ENCODE results near the gene VPS51. TPM values are rescaled to one million over a fixed set of nuclear protein-coding genes. Genes with fewer than 3 reads are reported as not detected.
"Not testable (repeated sequence)": the region's sequence is repeated elsewhere in the genome, so short reads cannot be mapped to it uniquely, and the experiment has no call there.

VPS51 gene
- total RNA-seq, 1 experiment from 2014 or later: 89.5 TPM

DNA sequence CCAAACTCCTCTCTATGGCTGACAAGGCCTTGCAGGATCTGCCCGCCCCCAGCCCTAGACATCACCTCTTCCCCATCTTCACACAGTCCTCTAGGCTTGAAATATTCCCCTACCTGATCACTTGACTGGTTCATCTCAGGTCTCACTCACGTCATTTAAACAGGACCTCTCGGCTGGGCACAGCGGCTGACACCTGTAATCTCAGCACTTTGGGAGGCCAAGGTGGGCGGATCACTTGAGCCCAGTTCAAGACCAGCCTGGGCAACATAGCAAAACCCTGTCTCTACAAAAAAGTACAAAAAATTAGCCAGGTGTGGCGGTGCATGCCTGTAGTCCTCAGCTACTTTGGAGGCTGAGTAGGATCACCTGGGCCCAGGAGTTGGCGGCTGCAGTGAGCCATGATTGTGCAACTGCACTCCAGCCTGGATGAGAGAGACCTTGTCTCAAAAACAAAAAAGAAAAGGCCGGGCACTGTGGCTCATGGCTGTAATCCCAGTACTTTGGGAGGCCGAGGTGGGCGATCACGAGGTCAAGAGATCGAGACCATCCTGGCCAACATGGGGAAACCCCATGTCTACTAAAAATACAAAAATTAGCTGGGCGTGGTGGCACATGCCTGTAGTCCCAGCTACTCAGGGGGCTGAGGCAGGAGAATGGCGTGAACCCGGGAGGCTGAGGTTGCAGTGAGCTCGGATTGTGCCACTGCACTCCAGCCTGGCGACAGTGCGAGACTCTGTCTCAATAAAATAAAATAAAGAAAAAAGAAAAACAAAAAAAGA is 23.1 kb downstream of the VPS51 start:
- BruUV-seq (replicated peaks); H3K4me2 ChIP-seq (ENCODE audit: low read length); ATAC-seq; H3K27me3 ChIP-seq (ENCODE audit: insufficient read depth, low read length); RAD21 ChIA-PET (ENCODE audit: low non-redundant PET in 1 of 2, low total read pairs in 2 of 2, uncharacterized antibody in 2 of 2, unreplicated experiment in 2 of 2); H3K9me2 ChIP-seq (ENCODE audit: insufficient read depth); CTCF ChIA-PET; H3K9ac ChIP-seq (ENCODE audit: low read length); DNase-seq (ENCODE audit: low read depth, low spot score); H3K9me3 ChIP-seq (ENCODE audit: control insufficient read depth in 1 of 2, insufficient read depth in 1 of 2, low read depth in 1 of 2, low read length in 2 of 2); H3K4me3 ChIP-seq (replicated peaks in 1 of 2; ENCODE audit: low read depth in 1 of 2, low read length in 2 of 2); H2AFZ ChIP-seq (ENCODE audit: low read depth, low read length, poor library complexity, severe bottlenecking); H4K20me1 ChIP-seq (ENCODE audit: insufficient read depth): not testable (repeated sequence)
- peaks cover 69% of the 10 kb centered on the region for H3K79me2 ChIP-seq (ENCODE audit: insufficient read depth, low read length)
- POLR2A ChIA-PET: interaction anchor here (1.7 kb wide), 1 partner anchor 16 kb away, joined by 5 read pairs; no protein-coding TSS in a partner anchor
- H3K36me3 ChIP-seq (ENCODE audit: control insufficient read depth in 1 of 2, insufficient read depth in 2 of 2, low read length in 2 of 2): peaks cover 10 to 45% of the 10 kb centered on the region in 2 experiments
- TF ChIP-seq POLR2AphosphoS5 (IDR thresholded peaks at IDR 0.05; ENCODE audit: low read depth, low read length): peak; percentile 37; the same call in 1 of the 2 replicates
- intact Hi-C loops (cut with micrococcal nuclease): loop anchor here (5.0 to 10.0 kb wide), 3 partner anchors 107 to 332 kb away; partner anchors contain the start of genes ARL2 and ATG2A
- H3K27ac ChIP-seq (ENCODE audit: low read depth, low read length): 0 out of 2 replicates have a peak overlapping the region, but pooled peaks have one; percentile 20
- peaks cover 16 to 37% of the 10 kb centered on the region in 2 experiments; a peak in 3 of 4 replicates for H3K4me1 ChIP-seq (ENCODE audit: control insufficient read depth in 1 of 2, insufficient read depth in 2 of 2, low read length in 2 of 2)

- ATAC-seq (no peak), DNase-seq (ENCODE audit: low read depth, low spot score) (no peak)
- RAD21 ChIA-PET (ENCODE audit: low non-redundant PET in 1 of 2, low total read pairs in 2 of 2, uncharacterized antibody in 2 of 2, unreplicated experiment in 2 of 2): no interaction called here
- POLR2A ChIA-PET: no interaction called here
- H3K9me3 ChIP-seq (ENCODE audit: control insufficient read depth in 1 of 2, insufficient read depth in 1 of 2, low read depth in 1 of 2, low read length in 2 of 2): no peaks in the 10 kb centered on the region
- H3K79me2 ChIP-seq (ENCODE audit: insufficient read depth, low read length): peaks cover 74% of the 10 kb centered on the region
- H2AFZ ChIP-seq (ENCODE audit: low read depth, low read length, poor library complexity, severe bottlenecking): no peak overlapping the region
- H4K20me1 ChIP-seq (ENCODE audit: insufficient read depth): no peaks in the 10 kb centered on the region; the same call in 1 of the 2 replicates
- H3K27ac ChIP-seq (ENCODE audit: low read depth, low read length): no peak overlapping the region
- BruUV-seq (replicated peaks): no TSS peak
- no peak overlapping the region for H3K4me3 ChIP-seq (replicated peaks in 1 of 2; ENCODE audit: low read depth in 1 of 2, low read length in 2 of 2)
- H3K9ac ChIP-seq (ENCODE audit: low read length): peak overlapping the region; percentile 93; the same call in 1 of the 2 replicates
- H3K36me3 ChIP-seq (ENCODE audit: control insufficient read depth in 1 of 2, insufficient read depth in 2 of 2, low read length in 2 of 2): peaks cover 14 to 50% of the 10 kb centered on the region in 2 experiments
- intact Hi-C loops (cut with micrococcal nuclease): loop anchor here (5.0 to 10.0 kb wide), 3 partner anchors 107 to 332 kb away; partner anchors contain the start of genes ARL2 and ATG2A
- peaks cover 16 to 37% of the 10 kb centered on the region in 2 experiments; a peak in 3 of 4 replicates for H3K4me1 ChIP-seq (ENCODE audit: control insufficient read depth in 1 of 2, insufficient read depth in 2 of 2, low read length in 2 of 2)
- H3K27me3 ChIP-seq (ENCODE audit: insufficient read depth, low read length): no peaks in the 10 kb centered on the region
- no peak overlapping the region for H3K4me2 ChIP-seq (ENCODE audit: low read length)
- CTCF ChIA-PET: interaction anchor here (0.6 kb wide), 1 partner anchor 58 kb away, joined by 3 read pairs; no protein-coding TSS in a partner anchor
- TF ChIP-seq POLR2A (IDR thresholded peaks at IDR 0.05; ENCODE audit: borderline replicate concordance, extremely low read depth, insufficient read depth, insufficient read length) (no peak), ZBTB33 (IDR thresholded peaks at IDR 0.05; ENCODE audit: extremely low read depth, insufficient replicate concordance, low read length) (no peak), MAX (IDR thresholded peaks at IDR 0.05) (no peak), EZH2 (IDR thresholded peaks at IDR 0.05) (no peak), JUND (IDR thresholded peaks at IDR 0.05) (no peak), CBX3 (IDR thresholded peaks at IDR 0.05; ENCODE audit: low read depth) (no peak), ELF1 (IDR thresholded peaks at IDR 0.05; ENCODE audit: borderline replicate concordance, low read depth) (no peak), EGR1 (IDR thresholded peaks at IDR 0.05; ENCODE audit: low read depth) (no peak), YY1 (IDR thresholded peaks at IDR 0.05; ENCODE audit: extremely low read depth, insufficient replicate concordance, low read depth, low read length) (no peak), EZH2phosphoT487 (IDR thresholded peaks at IDR 0.05; ENCODE audit: borderline replicate concordance) (no peak), ZFX (IDR thresholded peaks at IDR 0.05) (no peak), CEBPB (IDR thresholded peaks at IDR 0.05; ENCODE audit: low read depth) (no peak), ZNF274 (IDR thresholded peaks at IDR 0.05; ENCODE audit: low read depth, low read length) (no peak), FOSL1 (IDR thresholded peaks at IDR 0.05; ENCODE audit: low read depth) (no peak), SIN3A (IDR thresholded peaks at IDR 0.05; ENCODE audit: low read depth) (no peak), SP1 (IDR thresholded peaks at IDR 0.05; ENCODE audit: low read depth) (no peak), POLR2AphosphoS5 (IDR thresholded peaks at IDR 0.05; ENCODE audit: low read depth, low read length) (no peak), TCF7L2 (IDR thresholded peaks at IDR 0.05; ENCODE audit: borderline replicate concordance, extremely low read depth, insufficient read depth, insufficient read length) (no peak)
- H3K9me2 ChIP-seq (ENCODE audit: insufficient read depth): no peaks in the 10 kb centered on the region
Measured at GRCh38 chr11:65119670-65119995, 23.6 kb downstream of the VPS51 start.

All from HCT116 (cell line).